Activated CD8-positive, alpha-beta T cell treated with anti-CD3 and anti-CD28 coated beads for 36 hours (primary cell): ENCODE data around the gene NBAS. TPM values are rescaled to one million over a fixed set of nuclear protein-coding genes. Genes with fewer than 3 reads are reported as not detected.
A peak's percentile ranks its signal among the peaks of the same experiment; 100 is the strongest.
"Not testable (repeated sequence)": the region's sequence is repeated elsewhere in the genome, so short reads cannot be mapped to it uniquely, and the experiment has no call there.

Source experiments
- ATAC-seq: fragments of 200-7000 bp; cut with Tn5 transposase; one replicate; pipeline ENCODE4 v1.10.0; 2021; ENCODE audit warnings: mild to moderate bottlenecking, moderate library complexity
- CTCF ChIA-PET: fragments of 350-600 bp; sonication (Branson Sonifier 250); formaldehyde crosslinking; loops from one replicate; lab custom pipeline; 2021; ENCODE audit warnings: antibody characterized with exemption; lab: Charles Lee
- POLR2A ChIA-PET: fragments of 350-600 bp; sonication (Branson Sonifier 250); formaldehyde crosslinking; loops from one replicate; lab custom pipeline; 2021; ENCODE audit warnings: antibody characterized with exemption; lab: Charles Lee
- DNase-seq: peaks from one replicate; pipeline ENCODE4 v3.0.0-alpha.2; 2020
- H3K27ac Mint-ChIP-seq: one replicate; pipeline ENCODE4 v1.8.0; 2021; ENCODE audit warnings: mild to moderate bottlenecking, mixed read lengths
- H3K27me3 Mint-ChIP-seq: one replicate; pipeline ENCODE4 v1.8.0; 2021; ENCODE audit warnings: mixed read lengths
- H3K36me3 Mint-ChIP-seq: one replicate; pipeline ENCODE4 v1.8.0; 2021; ENCODE audit warnings: low read depth, mixed read lengths
- H3K4me1 Mint-ChIP-seq: one replicate; pipeline ENCODE4 v1.8.0; 2021; ENCODE audit warnings: low read depth, mixed read lengths
- H3K4me3 Mint-ChIP-seq: one replicate; pipeline ENCODE4 v1.8.0; 2021; ENCODE audit warnings: mild to moderate bottlenecking, moderate library complexity, mixed read lengths
- H3K9me3 Mint-ChIP-seq: one replicate; pipeline ENCODE4 v1.8.0; 2021; ENCODE audit warnings: mixed read lengths
- intact Hi-C: fragments of 100-400 bp; cut with micrococcal nuclease; formaldehyde crosslinking; loops from one replicate; pipeline ENCODE4 v1.10.0; 2022
- total RNA-seq, 2 experiments: library from RNA; stranded (reverse); gene quantifications; one replicate each; pipeline ENCODE4 v1.2.3, GENCODE V29; 2021
- TF ChIP-seq, protein P1 (sequence below): fragments of 200-600 bp; IDR thresholded peaks from one replicate; pipeline ENCODE4 v1.8.0; 2022; ENCODE audit warnings: antibody characterized with exemption, mild to moderate bottlenecking

The NBAS gene
- total RNA-seq, 2 experiments from 2014 or later = 40.9 to 41.9 TPM

DNA sequence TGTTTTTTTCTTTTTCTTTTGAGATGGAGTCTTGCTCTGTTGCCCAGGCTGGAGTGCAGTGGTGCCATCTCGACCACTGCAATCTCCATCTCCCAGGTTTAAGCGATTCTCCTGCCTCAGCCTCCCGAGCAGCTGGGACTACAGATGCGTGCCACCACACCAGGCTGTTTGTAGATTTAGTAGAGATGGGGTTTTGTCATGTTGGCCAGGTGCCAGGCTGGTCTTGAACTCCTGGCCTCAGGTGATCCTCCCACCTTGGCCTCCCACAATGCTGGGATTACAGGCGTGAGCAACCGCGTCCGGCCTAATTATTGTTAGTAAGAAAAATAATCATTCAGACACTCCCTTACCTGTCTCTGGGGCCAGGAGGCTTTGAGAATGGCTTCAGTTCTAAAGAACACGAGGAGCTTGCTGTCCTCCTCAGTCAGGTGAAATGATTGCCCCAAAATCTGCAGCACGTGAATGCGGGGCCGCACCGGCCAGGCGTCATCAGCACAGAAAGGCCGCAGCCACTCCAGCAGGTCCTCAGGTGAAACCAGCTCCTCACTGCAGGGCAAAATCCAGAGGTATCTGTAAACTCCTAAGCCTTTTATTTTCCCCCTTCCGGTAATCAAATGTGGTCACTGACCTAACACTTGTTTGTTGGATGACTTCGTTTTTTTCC, 342.6 kb downstream of the NBAS start:
- intact Hi-C loops = no loop called here
- Mint-ChIP-seq H3K27me3 (no peaks in the 10 kb centered on the region), H3K27ac (no peak overlapping the region), H3K4me3 (no peak overlapping the region), H3K36me3 (peaks cover 52% of the 10 kb centered on the region), H3K9me3 (no peaks in the 10 kb centered on the region), H3K4me1 (no peaks in the 10 kb centered on the region)
- ChIA-PET CTCF (no interaction called here), POLR2A (no interaction called here)
- DNase-seq = no peak
- TF ChIP-seq, protein P1, sequence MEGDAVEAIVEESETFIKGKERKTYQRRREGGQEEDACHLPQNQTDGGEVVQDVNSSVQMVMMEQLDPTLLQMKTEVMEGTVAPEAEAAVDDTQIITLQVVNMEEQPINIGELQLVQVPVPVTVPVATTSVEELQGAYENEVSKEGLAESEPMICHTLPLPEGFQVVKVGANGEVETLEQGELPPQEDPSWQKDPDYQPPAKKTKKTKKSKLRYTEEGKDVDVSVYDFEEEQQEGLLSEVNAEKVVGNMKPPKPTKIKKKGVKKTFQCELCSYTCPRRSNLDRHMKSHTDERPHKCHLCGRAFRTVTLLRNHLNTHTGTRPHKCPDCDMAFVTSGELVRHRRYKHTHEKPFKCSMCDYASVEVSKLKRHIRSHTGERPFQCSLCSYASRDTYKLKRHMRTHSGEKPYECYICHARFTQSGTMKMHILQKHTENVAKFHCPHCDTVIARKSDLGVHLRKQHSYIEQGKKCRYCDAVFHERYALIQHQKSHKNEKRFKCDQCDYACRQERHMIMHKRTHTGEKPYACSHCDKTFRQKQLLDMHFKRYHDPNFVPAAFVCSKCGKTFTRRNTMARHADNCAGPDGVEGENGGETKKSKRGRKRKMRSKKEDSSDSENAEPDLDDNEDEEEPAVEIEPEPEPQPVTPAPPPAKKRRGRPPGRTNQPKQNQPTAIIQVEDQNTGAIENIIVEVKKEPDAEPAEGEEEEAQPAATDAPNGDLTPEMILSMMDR = no peak
- ATAC-seq = no peak

GRCh38 chr2:15212249-15212648, 348.9 kb downstream of the NBAS start:
- ChIA-PET POLR2A (no interaction called here), CTCF (no interaction called here)
- Mint-ChIP-seq H3K27ac (no peak overlapping the region), H3K4me3 (no peak overlapping the region), H3K9me3 (peaks cover 27% of the 10 kb centered on the region), H3K27me3 (no peaks in the 10 kb centered on the region), H3K4me1 (peaks cover 5% of the 10 kb centered on the region), H3K36me3 (peaks cover 87% of the 10 kb centered on the region)
- ATAC-seq (no peak), DNase-seq (no peak)
- intact Hi-C loops = no loop called here
- TF ChIP-seq, protein P1 = no peak

- intact Hi-C loops, DNase-seq, ATAC-seq, H3K27me3 Mint-ChIP-seq, H3K27ac Mint-ChIP-seq, CTCF ChIA-PET, POLR2A ChIA-PET, H3K4me3 Mint-ChIP-seq: not testable (repeated sequence)
- Mint-ChIP-seq H3K36me3 (peaks cover 87% of the 10 kb centered on the region), H3K9me3 (peaks cover 36% of the 10 kb centered on the region), H3K4me1 (peaks cover 14% of the 10 kb centered on the region)
These were observed 350.6 kb downstream of the NBAS start for GRCh38 chr2:15210542-15210941.

DNA sequence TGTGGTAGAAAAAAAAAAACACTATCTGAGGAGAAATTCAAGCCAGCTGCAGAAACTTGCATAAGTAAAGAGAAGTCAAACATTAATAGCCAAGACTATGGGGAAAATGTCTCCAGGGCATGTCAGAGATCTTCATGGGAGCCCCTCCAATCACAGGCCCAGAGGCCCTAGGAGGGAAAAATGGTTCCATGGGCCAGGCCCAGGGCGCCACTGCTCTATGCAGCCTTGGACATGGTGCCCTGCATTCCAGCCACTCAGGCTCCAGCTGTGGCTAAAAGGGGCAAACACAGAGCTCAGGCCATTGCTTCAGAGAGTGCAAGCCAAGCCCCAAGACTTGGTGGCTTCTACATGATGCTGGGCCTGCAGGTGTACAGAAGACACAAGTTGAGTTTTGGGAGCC, 354.7 kb downstream of the NBAS start:
- intact Hi-C loops = no loop called here
- no peaks in the 10 kb centered on the region for H3K27me3 Mint-ChIP-seq
- no peak for DNase-seq
- no peak overlapping the region for H3K4me3 Mint-ChIP-seq
- ATAC-seq = no peak
- peaks cover 20% of the 10 kb centered on the region for H3K4me1 Mint-ChIP-seq
- peaks cover 26% of the 10 kb centered on the region for H3K9me3 Mint-ChIP-seq
- ChIA-PET POLR2A (interaction anchor here (1.5 kb wide), 1 partner anchor 24 kb away, joined by 5 read pairs; no protein-coding TSS in a partner anchor), CTCF (no interaction called here)
- no peak overlapping the region for H3K27ac Mint-ChIP-seq
- peaks cover 69% of the 10 kb centered on the region for H3K36me3 Mint-ChIP-seq
- TF ChIP-seq, protein P1 = no peak

GRCh38 chr2:15205562-15205961, 355.6 kb downstream of the NBAS start:
- ChIA-PET POLR2A (no interaction called here), CTCF (no interaction called here)
- Mint-ChIP-seq H3K4me3 (no peak overlapping the region), H3K4me1 (peaks cover 20% of the 10 kb centered on the region), H3K27ac (no peak overlapping the region), H3K36me3 (peaks cover 65% of the 10 kb centered on the region), H3K27me3 (no peaks in the 10 kb centered on the region), H3K9me3 (peaks cover 22% of the 10 kb centered on the region)
- TF ChIP-seq, protein P1 = no peak
- ATAC-seq = peak; percentile 20
- intact Hi-C loops = no loop called here
- DNase-seq = peak; percentile 30
